TTC549 (cell line): ENCODE measurements around the gene DNAH9.

Source experiments
- FAIRE-seq: peaks from 2 replicates; lab custom pipeline; 2012; peaks lifted over from hg19 to GRCh38; lab: Jason Lieb, UNC

The DNAH9 gene

DNA sequence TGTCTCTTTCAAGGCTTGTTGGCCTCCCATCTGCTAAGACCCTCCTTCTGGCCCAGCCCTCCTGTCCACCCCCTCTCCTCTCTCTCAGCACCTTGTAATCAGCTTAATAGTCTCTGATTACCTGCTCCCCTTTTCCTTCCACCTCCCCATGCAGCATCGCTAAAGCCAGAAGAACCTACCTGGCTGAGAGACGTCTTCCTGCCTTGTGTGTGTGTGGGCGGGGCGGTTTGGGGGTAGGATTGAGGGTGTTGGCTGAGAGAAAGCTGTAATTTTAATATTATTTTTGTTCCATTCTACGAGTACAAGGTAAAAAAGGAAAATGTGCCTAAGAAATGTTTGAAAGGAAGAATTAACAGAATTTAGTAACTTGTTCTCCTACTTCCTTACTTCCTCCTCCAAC lies 3.4 kb downstream of the DNAH9 start:
- FAIRE-seq, result no peak

GRCh38 chr17:11608396-11608795 lies 10.1 kb downstream of the DNAH9 start:
- no peak for FAIRE-seq

DNA sequence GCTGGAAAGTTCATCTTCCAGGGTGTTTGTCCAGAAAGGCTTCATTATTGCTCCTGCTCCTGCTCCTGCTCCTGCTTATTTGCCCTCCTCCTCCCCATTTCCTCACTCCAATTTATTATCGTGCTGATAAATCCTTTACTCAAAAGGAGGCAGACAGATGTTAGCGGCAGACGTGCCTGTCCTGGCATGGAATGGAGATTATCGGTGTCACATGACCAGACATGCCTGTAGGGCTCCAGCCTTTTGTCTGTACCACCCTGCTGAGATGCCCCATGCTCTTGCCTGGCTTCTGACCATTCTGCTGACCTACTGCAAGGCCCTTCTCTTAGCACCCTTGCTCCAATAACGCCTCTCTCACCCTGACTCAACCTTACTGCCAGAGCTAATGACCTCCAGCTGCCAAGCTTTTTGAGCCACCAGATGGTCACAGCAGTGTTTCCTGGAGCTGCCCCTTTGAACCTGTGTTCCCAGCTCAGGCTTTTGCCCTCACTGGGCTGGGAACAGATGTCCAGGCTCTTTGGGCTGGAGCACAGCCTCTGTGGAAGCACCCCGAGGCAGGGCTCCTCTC lies 12.8 kb downstream of the DNAH9 start:
- no peak for FAIRE-seq

- no peak for FAIRE-seq
These were observed 14.7 kb downstream of the DNAH9 start for GRCh38 chr17:11612956-11613355.

GRCh38 chr17:11618861-11619566 lies 20.7 kb downstream of the DNAH9 start:
- FAIRE-seq, result no peak

DNA sequence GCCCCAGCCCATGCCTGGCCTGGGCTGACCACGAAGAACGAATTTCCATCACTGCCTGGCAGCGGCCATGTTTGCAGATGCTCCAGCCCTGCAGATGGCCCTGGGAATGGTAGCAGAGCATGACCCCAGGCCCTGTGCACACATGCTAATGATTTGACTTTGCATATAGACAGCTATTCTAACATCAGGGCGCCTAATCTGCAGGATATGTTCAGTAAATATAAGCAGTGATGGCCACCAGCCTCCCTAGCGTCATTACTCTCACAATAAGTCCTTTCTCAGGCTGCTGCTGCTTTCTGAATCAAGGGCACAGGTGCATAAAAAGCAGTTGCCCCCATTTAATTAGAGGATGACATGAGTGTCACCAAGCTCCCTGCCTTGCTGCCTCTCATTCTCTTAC lies 24.2 kb downstream of the DNAH9 start:
- no peak for FAIRE-seq

DNA sequence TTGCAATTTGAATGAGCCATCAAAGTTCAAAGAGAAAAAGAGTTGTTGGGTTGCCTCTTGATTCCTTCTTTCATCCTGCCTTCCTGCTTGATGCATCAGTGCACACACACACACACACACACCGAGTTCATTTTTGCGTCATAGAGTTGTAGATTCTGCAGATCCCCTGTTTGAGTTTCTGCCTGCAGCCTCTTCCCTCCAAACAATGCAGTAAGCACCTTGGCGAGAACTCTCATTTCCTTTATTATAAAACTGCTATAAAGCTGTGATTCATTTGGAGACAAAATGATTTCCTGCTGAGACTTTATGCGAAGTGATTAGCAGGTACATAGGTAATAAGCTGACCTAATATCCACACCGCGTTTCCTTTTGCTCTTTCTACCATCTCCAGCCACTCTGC lies 26.7 kb downstream of the DNAH9 start:
- no peak for FAIRE-seq

DNA sequence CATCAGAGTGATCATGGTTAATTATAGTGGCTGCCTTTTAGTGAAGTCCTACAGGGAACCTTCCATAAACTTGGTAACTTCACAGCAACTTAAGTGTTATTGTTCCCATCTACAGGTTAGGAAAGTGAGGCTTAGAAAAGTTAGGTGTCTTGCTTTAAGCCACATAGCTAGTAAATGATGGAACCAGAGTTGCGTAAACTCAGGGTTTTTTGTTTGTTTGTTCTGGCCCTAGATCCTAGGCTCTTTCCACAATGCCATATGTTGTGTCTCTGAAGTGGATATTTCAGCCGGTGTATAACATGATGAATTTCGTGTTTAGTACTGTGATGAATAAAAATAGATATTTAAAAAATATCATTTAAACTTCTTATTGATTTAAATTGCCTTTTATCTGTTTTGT lies 27.6 kb downstream of the DNAH9 start:
- no peak for FAIRE-seq

- no peak for FAIRE-seq
These were observed 29.2 kb downstream of the DNAH9 start for GRCh38 chr17:11627301-11627940.

GRCh38 chr17:11628374-11628773 lies 30.1 kb downstream of the DNAH9 start:
- FAIRE-seq, result no peak

DNA sequence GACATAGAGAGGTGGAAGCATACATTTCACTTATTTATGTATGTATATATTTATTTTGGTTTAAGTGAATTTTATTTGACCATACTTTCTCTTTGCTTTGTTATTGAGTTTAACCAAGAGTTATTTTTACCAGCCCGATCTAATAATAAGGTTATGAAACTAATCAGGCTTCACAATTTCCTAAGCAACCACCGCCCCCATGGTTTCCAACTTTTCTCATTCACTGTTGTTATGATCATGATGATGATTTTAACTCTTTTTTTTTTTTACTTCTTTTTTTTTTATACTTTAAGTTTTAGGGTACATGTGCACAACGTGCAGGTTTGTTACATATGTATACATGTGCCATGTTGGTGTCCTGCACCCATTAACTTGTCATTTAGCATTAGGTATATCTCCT lies 30.6 kb downstream of the DNAH9 start:
- no peak for FAIRE-seq

DNA sequence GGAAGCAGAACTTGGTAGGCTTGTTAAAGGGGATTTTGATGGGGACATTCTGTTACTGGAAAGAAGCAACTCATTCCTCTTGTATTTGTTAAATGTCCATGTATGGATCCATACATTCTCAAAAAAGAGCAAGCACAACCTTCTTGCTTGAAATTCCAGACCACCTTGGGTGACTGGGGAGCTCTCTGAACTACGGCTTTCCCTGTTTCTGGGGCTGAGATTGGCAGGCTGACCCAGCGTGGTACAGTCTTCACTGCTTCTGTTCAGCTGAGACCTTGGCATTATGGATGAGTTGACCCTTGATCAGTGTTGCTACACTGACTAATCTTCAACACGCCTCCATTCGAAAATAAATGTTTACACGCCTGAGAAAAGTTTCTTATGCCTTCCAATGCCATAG lies 38.5 kb downstream of the DNAH9 start:
- FAIRE-seq, result no peak

- no peak for FAIRE-seq
These were observed 39.5 kb downstream of the DNAH9 start for GRCh38 chr17:11637796-11638195.

- no peak for FAIRE-seq
These were observed 40.5 kb downstream of the DNAH9 start for GRCh38 chr17:11638700-11639265.

- no peak for FAIRE-seq
These were observed 41.6 kb downstream of the DNAH9 start for GRCh38 chr17:11639736-11640462.

- FAIRE-seq, result no peak
These were observed 42.2 kb downstream of the DNAH9 start for GRCh38 chr17:11640463-11640814.

DNA sequence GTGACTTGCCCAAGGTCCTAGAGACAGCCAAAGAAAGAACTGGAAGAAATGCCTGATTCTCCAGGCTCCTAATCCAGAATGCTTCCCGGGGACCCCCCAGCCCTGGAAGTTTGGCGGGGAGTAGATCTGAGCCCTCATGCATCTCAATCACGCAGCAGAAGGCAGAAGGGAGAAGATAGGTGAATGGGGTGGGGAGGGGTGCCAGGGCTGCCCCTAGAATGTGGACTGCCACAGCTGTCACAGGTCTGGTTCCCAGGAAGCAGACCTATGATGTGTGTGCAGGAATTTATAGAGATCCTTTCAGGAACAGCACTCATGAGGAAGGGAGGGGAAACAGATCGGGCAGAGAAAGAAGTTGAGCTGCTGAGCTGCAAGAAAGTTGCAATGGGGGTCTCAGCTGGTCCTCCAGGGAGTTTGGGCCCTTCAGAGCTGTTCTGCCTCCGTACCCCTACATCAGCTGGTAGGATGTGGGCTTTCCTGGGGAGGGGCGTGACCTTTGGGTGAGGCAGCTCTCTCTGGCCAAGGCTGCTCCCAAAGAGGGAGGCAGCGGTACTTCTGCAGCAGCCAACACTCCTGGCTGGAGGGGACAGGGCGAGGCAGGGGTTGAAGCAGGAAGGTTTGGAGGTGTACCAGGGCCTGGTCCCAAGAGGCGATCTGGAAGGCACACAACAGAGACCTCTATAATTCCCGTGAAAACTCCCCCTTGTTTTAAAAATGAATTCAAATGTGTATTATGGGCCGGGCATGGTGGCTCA lies 43.4 kb downstream of the DNAH9 start:
- FAIRE-seq, result no peak

- FAIRE-seq, result no peak
These were observed 44.4 kb downstream of the DNAH9 start for GRCh38 chr17:11642655-11643054.

GRCh38 chr17:11643851-11644250 lies 45.6 kb downstream of the DNAH9 start:
- no peak for FAIRE-seq

DNA sequence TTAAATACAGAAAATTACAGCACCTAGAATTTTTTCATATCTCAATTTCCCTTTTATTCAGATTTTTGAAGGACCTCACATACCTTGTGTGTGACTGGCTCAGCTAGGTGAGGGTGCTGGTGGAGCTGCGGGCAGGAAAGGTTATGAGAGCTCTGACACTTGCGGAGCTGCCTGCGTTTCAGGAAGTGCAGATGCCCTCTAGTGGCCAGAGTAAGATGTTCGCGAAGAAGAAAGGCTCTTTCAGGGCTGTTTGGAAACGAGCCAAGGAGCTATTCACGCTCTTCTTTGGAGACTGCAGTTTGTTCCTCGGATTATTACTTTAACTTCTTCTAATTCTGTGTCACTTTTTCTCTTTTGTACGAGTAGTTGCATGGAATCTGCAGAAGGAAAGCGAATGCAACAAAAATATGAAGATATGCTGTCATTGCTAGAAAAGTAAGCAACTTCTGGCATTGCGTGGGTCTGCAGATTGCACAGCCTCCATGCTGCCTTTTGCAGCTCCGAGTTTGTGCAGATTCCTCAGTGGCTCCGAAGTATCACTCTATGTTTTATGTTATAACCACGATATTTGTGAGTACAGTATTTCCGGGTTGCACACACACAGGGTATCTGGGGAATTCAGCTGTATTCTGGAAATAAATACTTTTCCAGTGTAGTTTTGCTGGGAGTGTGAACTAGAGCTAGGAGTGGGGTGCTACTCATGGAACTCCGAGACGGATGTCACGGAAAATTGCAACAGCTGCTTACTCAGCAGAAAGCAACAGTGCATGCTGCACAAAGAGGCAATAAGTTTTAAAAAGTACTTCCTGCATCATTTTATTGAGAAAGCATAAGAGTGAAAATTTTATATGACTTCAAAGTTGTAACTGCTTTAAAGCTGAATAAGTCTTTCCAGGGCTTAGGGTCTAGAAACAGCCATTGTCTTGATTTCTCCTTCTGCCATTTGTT lies 46.3 kb downstream of the DNAH9 start:
- FAIRE-seq, result no peak

DNA sequence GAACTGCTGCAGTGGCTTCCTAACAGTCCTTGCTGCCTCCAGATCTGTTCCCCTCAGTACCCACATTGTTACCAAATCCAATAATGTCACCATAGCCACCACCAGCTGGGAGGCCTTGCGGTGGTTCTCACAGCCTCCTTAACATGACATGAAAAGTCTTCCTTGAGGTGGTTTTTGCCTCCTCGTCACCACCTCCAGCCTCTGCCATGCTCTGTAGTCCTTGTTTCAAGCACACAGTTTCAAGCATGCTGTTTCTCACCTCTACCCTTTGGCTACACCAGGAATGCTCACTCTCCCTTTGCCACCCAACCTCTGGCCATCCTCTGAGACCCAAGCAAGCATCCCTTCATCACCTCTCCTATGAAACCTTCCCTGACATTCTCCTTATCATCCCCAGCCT lies 47.2 kb downstream of the DNAH9 start:
- FAIRE-seq, result no peak
